Measurements from ENCODE around the gene ABCB6.

- no peak for TF ChIP-seq EZH2 (IDR thresholded peaks at IDR 0.05; ENCODE audit: low read length, unreplicated experiment)
- TF ChIP-seq CTCF (conservative IDR thresholded peaks at IDR 0.05; ENCODE audit: low read depth, low read length): no peak
These were observed 2.2 kb downstream of the ABCB6 start for GRCh38 chr2:219216535-219216915.
